ENCODE results near the gene ETV3L. TPM values are rescaled to one million over a fixed set of nuclear protein-coding genes. Genes with fewer than 3 reads are reported as not detected.

ETV3L gene
- total RNA-seq, 1 donor from 2014 or later: not detected

DNA sequence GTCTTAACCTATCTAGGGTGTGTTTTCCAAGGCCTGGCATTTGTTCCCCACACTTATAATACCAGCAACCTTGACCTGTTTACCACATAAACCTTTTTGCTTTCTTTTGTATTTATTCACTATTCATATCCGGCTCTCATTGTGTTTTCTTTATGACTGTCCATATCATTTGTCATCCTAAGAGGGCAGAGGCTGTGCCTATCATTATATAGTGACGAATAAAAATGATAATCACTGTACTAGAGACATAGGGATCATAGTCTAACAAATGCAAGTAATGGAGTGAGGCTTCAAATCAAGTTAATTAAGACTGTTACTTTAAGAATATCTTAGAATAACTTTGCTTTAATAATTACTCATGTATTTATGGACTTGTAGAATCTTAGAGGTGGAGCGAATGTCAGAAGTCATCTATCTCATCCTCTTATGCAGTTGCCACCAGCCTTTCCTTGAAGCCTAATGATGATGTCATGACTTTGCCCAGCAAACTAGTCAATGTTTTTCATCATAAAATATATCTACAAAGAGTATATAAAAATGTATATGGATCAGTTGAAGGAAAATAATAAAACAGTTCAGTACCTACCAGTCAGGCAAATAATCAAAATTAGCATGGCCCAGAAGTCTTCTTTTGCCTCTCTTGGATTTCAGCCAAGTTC is 43.3 kb upstream of the ETV3L start:
- no peak overlapping the region for H3K9ac ChIP-seq (ENCODE audit: low read length)
- peaks cover 21% of the 10 kb centered on the region for H3K4me1 Mint-ChIP-seq (ENCODE audit: low read depth, unreplicated experiment)
- no peak overlapping the region for H3K4me3 Mint-ChIP-seq (ENCODE audit: unreplicated experiment)
- H3K4me1 ChIP-seq (ENCODE audit: insufficient read depth, low read length): peaks cover 8% of the 10 kb centered on the region
- no peak overlapping the region for H3K4me3 ChIP-seq (ENCODE audit: insufficient read depth, low read depth, low read length)
- H3K79me2 ChIP-seq (ENCODE audit: insufficient read depth, low read length): peaks cover 1% of the 10 kb centered on the region
- H3K9me3 ChIP-seq (ENCODE audit: insufficient read depth, low read depth, low read length): no peaks in the 10 kb centered on the region
- H3K36me3 ChIP-seq (ENCODE audit: insufficient read depth, low read length): no peaks in the 10 kb centered on the region
- H4K20me1 ChIP-seq (ENCODE audit: insufficient read depth, low read length): no peaks in the 10 kb centered on the region
- DNase-seq (ENCODE audit: low read depth): no peak
- FAIRE-seq: no peak
- no peak overlapping the region for H3K27ac ChIP-seq (ENCODE audit: low read depth, low read length)
- no peak overlapping the region for H2AFZ ChIP-seq (ENCODE audit: low read depth, low read length)
- TF ChIP-seq, protein P1, sequence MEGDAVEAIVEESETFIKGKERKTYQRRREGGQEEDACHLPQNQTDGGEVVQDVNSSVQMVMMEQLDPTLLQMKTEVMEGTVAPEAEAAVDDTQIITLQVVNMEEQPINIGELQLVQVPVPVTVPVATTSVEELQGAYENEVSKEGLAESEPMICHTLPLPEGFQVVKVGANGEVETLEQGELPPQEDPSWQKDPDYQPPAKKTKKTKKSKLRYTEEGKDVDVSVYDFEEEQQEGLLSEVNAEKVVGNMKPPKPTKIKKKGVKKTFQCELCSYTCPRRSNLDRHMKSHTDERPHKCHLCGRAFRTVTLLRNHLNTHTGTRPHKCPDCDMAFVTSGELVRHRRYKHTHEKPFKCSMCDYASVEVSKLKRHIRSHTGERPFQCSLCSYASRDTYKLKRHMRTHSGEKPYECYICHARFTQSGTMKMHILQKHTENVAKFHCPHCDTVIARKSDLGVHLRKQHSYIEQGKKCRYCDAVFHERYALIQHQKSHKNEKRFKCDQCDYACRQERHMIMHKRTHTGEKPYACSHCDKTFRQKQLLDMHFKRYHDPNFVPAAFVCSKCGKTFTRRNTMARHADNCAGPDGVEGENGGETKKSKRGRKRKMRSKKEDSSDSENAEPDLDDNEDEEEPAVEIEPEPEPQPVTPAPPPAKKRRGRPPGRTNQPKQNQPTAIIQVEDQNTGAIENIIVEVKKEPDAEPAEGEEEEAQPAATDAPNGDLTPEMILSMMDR (IDR thresholded peaks at IDR 0.05; ENCODE audit: insufficient read depth, low read depth, low read length): no peak
- no peak for TF ChIP-seq EZH2 (IDR thresholded peaks at IDR 0.05; ENCODE audit: insufficient read depth, low read length)
- no peaks in the 10 kb centered on the region for H3K27me3 ChIP-seq (ENCODE audit: insufficient read depth, low read length)
- H3K36me3 Mint-ChIP-seq (ENCODE audit: low read depth, unreplicated experiment): no peaks in the 10 kb centered on the region
- no peak overlapping the region for H3K27ac Mint-ChIP-seq (ENCODE audit: unreplicated experiment)
- H3K9me3 Mint-ChIP-seq (ENCODE audit: unreplicated experiment): peaks cover 3% of the 10 kb centered on the region
- H3K4me2 ChIP-seq (ENCODE audit: low read length): no peak overlapping the region
- no peaks in the 10 kb centered on the region for H3K27me3 Mint-ChIP-seq (ENCODE audit: low read depth, unreplicated experiment)

DNA sequence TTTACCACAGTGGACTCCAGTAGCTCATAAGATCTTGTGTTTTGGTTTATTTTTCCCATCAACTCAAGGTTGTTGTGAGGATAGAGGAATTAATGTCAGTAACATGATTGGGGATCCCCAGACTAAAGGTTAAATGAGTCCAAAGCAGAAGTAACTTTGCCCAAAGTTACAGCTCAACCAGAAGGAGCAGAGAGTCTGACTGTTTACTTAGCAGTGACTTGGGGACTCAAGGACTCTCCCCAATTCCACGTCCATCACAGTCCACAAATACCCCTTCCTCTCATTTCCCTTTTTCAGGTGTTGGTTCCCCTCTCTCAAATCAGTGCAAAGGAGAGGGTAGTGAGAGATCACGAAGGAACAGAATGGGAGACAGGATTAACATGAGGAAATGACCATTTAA is 42.6 kb upstream of the ETV3L start:
- H3K27ac ChIP-seq (ENCODE audit: low read depth, low read length): no peak overlapping the region
- H3K4me3 Mint-ChIP-seq (ENCODE audit: unreplicated experiment): no peak overlapping the region
- TF ChIP-seq, protein P1 (IDR thresholded peaks at IDR 0.05; ENCODE audit: insufficient read depth, low read depth, low read length): no peak
- TF ChIP-seq EZH2 (IDR thresholded peaks at IDR 0.05; ENCODE audit: insufficient read depth, low read length): no peak
- H4K20me1 ChIP-seq (ENCODE audit: insufficient read depth, low read length): peaks cover 7% of the 10 kb centered on the region
- H3K9me3 ChIP-seq (ENCODE audit: insufficient read depth, low read depth, low read length): no peaks in the 10 kb centered on the region
- peaks cover 8% of the 10 kb centered on the region for H3K79me2 ChIP-seq (ENCODE audit: insufficient read depth, low read length)
- no peak overlapping the region for H3K27ac Mint-ChIP-seq (ENCODE audit: unreplicated experiment)
- peaks cover under 1% of the 10 kb centered on the region for H3K9me3 Mint-ChIP-seq (ENCODE audit: unreplicated experiment)
- H3K4me3 ChIP-seq (ENCODE audit: insufficient read depth, low read depth, low read length): no peak overlapping the region
- no peaks in the 10 kb centered on the region for H3K27me3 Mint-ChIP-seq (ENCODE audit: low read depth, unreplicated experiment)
- peaks cover 8% of the 10 kb centered on the region for H3K4me1 ChIP-seq (ENCODE audit: insufficient read depth, low read length)
- no peak for FAIRE-seq
- no peak overlapping the region for H3K4me2 ChIP-seq (ENCODE audit: low read length)
- no peaks in the 10 kb centered on the region for H3K36me3 ChIP-seq (ENCODE audit: insufficient read depth, low read length)
- no peak overlapping the region for H3K9ac ChIP-seq (ENCODE audit: low read length)
- H3K27me3 ChIP-seq (ENCODE audit: insufficient read depth, low read length): no peaks in the 10 kb centered on the region
- DNase-seq (ENCODE audit: low read depth): no peak
- H3K36me3 Mint-ChIP-seq (ENCODE audit: low read depth, unreplicated experiment): no peaks in the 10 kb centered on the region
- H3K4me1 Mint-ChIP-seq (ENCODE audit: low read depth, unreplicated experiment): peaks cover 21% of the 10 kb centered on the region
- H2AFZ ChIP-seq (ENCODE audit: low read depth, low read length): no peak overlapping the region

DNA sequence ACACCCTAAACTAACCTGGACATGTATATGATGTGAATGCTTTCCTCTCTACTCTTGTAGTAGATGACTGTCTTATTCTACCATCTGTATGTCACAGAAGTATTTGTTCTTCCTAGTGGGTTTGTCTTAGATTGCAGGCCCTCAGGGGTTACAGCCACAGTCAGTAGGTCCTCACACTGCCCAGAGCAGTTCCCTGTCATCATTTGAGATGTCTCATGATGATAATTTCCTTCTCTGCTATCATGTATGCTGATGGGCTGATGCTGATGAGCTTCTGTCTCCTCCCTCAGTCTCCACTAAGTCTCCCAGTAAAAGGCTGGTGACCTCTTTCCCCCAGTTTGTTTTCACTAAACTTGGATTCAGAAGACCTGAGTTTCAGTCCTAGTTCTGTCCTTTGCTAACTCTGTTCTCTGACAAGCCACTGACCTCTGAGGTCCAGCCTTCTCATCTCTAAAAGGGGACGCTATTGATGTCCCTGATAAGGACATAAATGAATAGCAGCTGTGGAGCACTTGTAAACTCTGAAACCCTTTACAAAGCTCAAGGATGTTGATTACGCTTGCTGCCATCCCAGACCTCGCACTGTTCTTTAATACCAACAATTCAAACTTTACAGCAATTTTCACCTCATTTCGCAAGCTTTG is 41.7 kb upstream of the ETV3L start:
- TF ChIP-seq EZH2 (IDR thresholded peaks at IDR 0.05; ENCODE audit: insufficient read depth, low read length): no peak
- TF ChIP-seq, protein P1 (IDR thresholded peaks at IDR 0.05; ENCODE audit: insufficient read depth, low read depth, low read length): no peak
- H3K27me3 Mint-ChIP-seq (ENCODE audit: low read depth, unreplicated experiment): no peaks in the 10 kb centered on the region
- H3K9ac ChIP-seq (ENCODE audit: low read length): no peak overlapping the region
- H2AFZ ChIP-seq (ENCODE audit: low read depth, low read length): no peak overlapping the region
- peaks cover 15% of the 10 kb centered on the region for H4K20me1 ChIP-seq (ENCODE audit: insufficient read depth, low read length)
- no peak overlapping the region for H3K4me2 ChIP-seq (ENCODE audit: low read length)
- DNase-seq (ENCODE audit: low read depth) (no peak), FAIRE-seq (no peak)
- no peak overlapping the region for H3K27ac ChIP-seq (ENCODE audit: low read depth, low read length)
- H3K4me1 Mint-ChIP-seq (ENCODE audit: low read depth, unreplicated experiment): peaks cover 24% of the 10 kb centered on the region
- H3K4me1 ChIP-seq (ENCODE audit: insufficient read depth, low read length): peaks cover 17% of the 10 kb centered on the region
- no peaks in the 10 kb centered on the region for H3K36me3 ChIP-seq (ENCODE audit: insufficient read depth, low read length)
- H3K27me3 ChIP-seq (ENCODE audit: insufficient read depth, low read length): no peaks in the 10 kb centered on the region
- H3K9me3 Mint-ChIP-seq (ENCODE audit: unreplicated experiment): no peaks in the 10 kb centered on the region
- H3K4me3 Mint-ChIP-seq (ENCODE audit: unreplicated experiment): no peak overlapping the region
- peaks cover 17% of the 10 kb centered on the region for H3K79me2 ChIP-seq (ENCODE audit: insufficient read depth, low read length)
- H3K36me3 Mint-ChIP-seq (ENCODE audit: low read depth, unreplicated experiment): no peaks in the 10 kb centered on the region
- no peaks in the 10 kb centered on the region for H3K9me3 ChIP-seq (ENCODE audit: insufficient read depth, low read depth, low read length)
- H3K4me3 ChIP-seq (ENCODE audit: insufficient read depth, low read depth, low read length): no peak overlapping the region
- H3K27ac Mint-ChIP-seq (ENCODE audit: unreplicated experiment): no peak overlapping the region
